GM18519 (cell line): ENCODE results near the gene IDH1.
"Not testable (repeated sequence)": the region's sequence is repeated elsewhere in the genome, so short reads cannot be mapped to it uniquely, and the experiment has no call there.

Experiments used
- ATAC-seq: cut with Tn5 transposase; IDR thresholded peaks from one replicate; pipeline ENCODE4 v1.9.1; 2021; ENCODE audit warnings: mild to moderate bottlenecking, moderate library complexity; ENCODE audit not compliant: unreplicated experiment, low FRiP score

Gene IDH1

GRCh38 chr2:208256849-208257813, 2.3 kb upstream of the IDH1 start:
- not testable (repeated sequence) for ATAC-seq

- no peak for ATAC-seq
These were observed 1.4 kb upstream of the IDH1 start for GRCh38 chr2:208256192-208256782.

GRCh38 chr2:208255557-208256106, 761 bp upstream of the IDH1 start:
- peak; percentile 9 for ATAC-seq

GRCh38 chr2:208254118-208254870, 577 bp downstream of the IDH1 start:
- ATAC-seq: peak; percentile 73

GRCh38 chr2:208253600-208254117, 1.2 kb downstream of the IDH1 start:
- no peak for ATAC-seq

GRCh38 chr2:208252716-208253492, 2.0 kb downstream of the IDH1 start:
- no peak for ATAC-seq

- ATAC-seq: no peak
These were observed 3.8 kb downstream of the IDH1 start for GRCh38 chr2:208251098-208251497.

GRCh38 chr2:208250388-208250787, 4.5 kb downstream of the IDH1 start:
- no peak for ATAC-seq

- no peak for ATAC-seq
These were observed 5.6 kb downstream of the IDH1 start for GRCh38 chr2:208249296-208249695.

- ATAC-seq: no peak
These were observed 6.3 kb downstream of the IDH1 start for GRCh38 chr2:208248601-208249000.

- ATAC-seq: no peak
These were observed 9.1 kb downstream of the IDH1 start for GRCh38 chr2:208245746-208246145.

- no peak for ATAC-seq
These were observed 10.4 kb downstream of the IDH1 start for GRCh38 chr2:208244422-208244821.

- ATAC-seq: no peak
These were observed 14.2 kb downstream of the IDH1 start for GRCh38 chr2:208240619-208241209.

- no peak for ATAC-seq
These were observed 14.9 kb downstream of the IDH1 start for GRCh38 chr2:208239770-208240493.

GRCh38 chr2:208235860-208236259, 19.0 kb downstream of the IDH1 start:
- no peak for ATAC-seq

GRCh38 chr2:208234786-208235185, 20.1 kb downstream of the IDH1 start:
- no peak for ATAC-seq

GRCh38 chr2:208228476-208228875, 26.4 kb downstream of the IDH1 start:
- ATAC-seq: no peak

- no peak for ATAC-seq
These were observed 27.2 kb downstream of the IDH1 start for GRCh38 chr2:208227581-208228232.
